Panc1 (cell line): ENCODE measurements around the gene SYNRG. TPM values are rescaled to one million over a fixed set of nuclear protein-coding genes. Genes with fewer than 3 reads are reported as not detected.
"Not testable (repeated sequence)": the region's sequence is repeated elsewhere in the genome, so short reads cannot be mapped to it uniquely, and the experiment has no call there.

Experiments used
- ATAC-seq: fragments of 200-7000 bp; cut with Tn5 transposase; 2 replicates; pipeline ENCODE4 v1.9.1; 2020; ENCODE audit warnings: mild to moderate bottlenecking, moderate library complexity
- BruUV-seq: library from RNA; stranded (reverse); fragments of 400-500 nt; replicated peaks from 2 replicates; lab custom pipeline; 2021; lab: Mats Ljungman, UMichigan
- CTCF ChIA-PET: fragments of 300-600 bp; sonication (Branson Sonifier 250); formaldehyde crosslinking; loops from one replicate; lab custom pipeline; 2022; ENCODE audit warnings: antibody characterized with exemption; lab: Charles Lee
- POLR2A ChIA-PET: fragments of 300-600 bp; sonication (Branson Sonifier 250); formaldehyde crosslinking; loops from one replicate; lab custom pipeline; 2022; ENCODE audit warnings: antibody characterized with exemption; lab: Charles Lee
- DNase-seq: peaks from one replicate; pipeline ENCODE4 v3.0.0-alpha.2; 2010; ENCODE audit warnings: low read depth, low spot score
- H3K27ac ChIP-seq: 2 replicates; pipeline ENCODE4 v1.5.1; 2011; ENCODE audit warnings: mild to moderate bottlenecking, low read length, inconsistent platforms
- H3K27me3 ChIP-seq: fragments of 200-500 bp; sonication (Bioruptor generic); 2 replicates; pipeline ENCODE4 v1.6.0; 2014; ENCODE audit warnings: low read length, inconsistent platforms; ENCODE audit not compliant: control insufficient read depth, insufficient read depth
- H3K36me3 ChIP-seq: fragments of 200-500 bp; sonication (Bioruptor generic); 2 replicates; pipeline ENCODE4 v1.5.1; 2014; ENCODE audit warnings: inconsistent platforms, mild to moderate bottlenecking, low read length, moderate library complexity; ENCODE audit not compliant: control insufficient read depth, insufficient read depth
- H3K4me1 ChIP-seq: 2 replicates; pipeline ENCODE4 v1.5.1; 2011; ENCODE audit warnings: inconsistent platforms, mild to moderate bottlenecking, low read length, moderate library complexity; ENCODE audit not compliant: control insufficient read depth, insufficient read depth
- H3K4me3 ChIP-seq, 2 experiments: 2 replicates each; pipeline ENCODE4 v1.5.1; 2011 to 2012; ENCODE audit warnings: low read depth in 2 of 2, low read length in 2 of 2, mild to moderate bottlenecking in 2 of 2, inconsistent platforms in 1 of 2, moderate library complexity in 1 of 2
- H3K9me3 ChIP-seq: fragments of 200-500 bp; sonication (Bioruptor generic); 2 replicates; pipeline ENCODE4 v1.5.1; 2014; ENCODE audit warnings: low read depth, mild to moderate bottlenecking, inconsistent platforms, low read length, moderate library complexity; ENCODE audit not compliant: control insufficient read depth, insufficient read depth
- CTCF ChIP-seq: fragments of 450-650 bp; IDR thresholded peaks from 2 replicates; pipeline ENCODE4 v1.5.1; 2017; ENCODE audit warnings: mild to moderate bottlenecking
- POLR2AphosphoS5 ChIP-seq: IDR thresholded peaks from 2 replicates; pipeline ENCODE4 v1.6.1; 2012; ENCODE audit warnings: mild to moderate bottlenecking, low read depth, low read length, moderate library complexity
- SIN3A ChIP-seq: IDR thresholded peaks from 2 replicates; pipeline ENCODE4 v1.6.1; 2012; ENCODE audit warnings: low read depth, mild to moderate bottlenecking, low read length, moderate library complexity, borderline replicate concordance; ENCODE audit not compliant: insufficient read depth
- TCF7L2 ChIP-seq: IDR thresholded peaks from 2 replicates; pipeline ENCODE4 v1.6.1; 2011; ENCODE audit warnings: mild to moderate bottlenecking, low read depth, low read length, inconsistent platforms
- in situ Hi-C: cut with HindIII; loops from 2 replicates; pipeline ENCODE4 v1.10.0; 2016; ENCODE audit warnings: low sequenced_read_pairs, low pct_unique_long_range_greater_than_20kb
- intact Hi-C: fragments of 100-400 bp; cut with micrococcal nuclease; formaldehyde crosslinking; loops from one replicate; pipeline ENCODE4 v1.10.0; 2022; ENCODE audit not compliant: unreplicated experiment
- total RNA-seq: library from RNA; stranded (reverse); gene quantifications from one replicate; pipeline ENCODE4 v1.2.1, GENCODE V29; 2021; ENCODE audit not compliant: unreplicated experiment
- TF ChIP-seq, protein P1 (sequence below), 2 experiments: IDR thresholded peaks; 2 replicates each; pipeline ENCODE4 v1.6.1; 2011 to 2012; ENCODE audit warnings: low read depth in 2 of 2, control low read depth in 1 of 2, low read length in 1 of 2, mild to moderate bottlenecking in 1 of 2, moderate library complexity in 1 of 2; ENCODE audit not compliant: insufficient read depth in 1 of 2

SYNRG gene
- total RNA-seq, 1 experiment from 2014 or later, result 30.8 TPM

- Histone ChIP-seq H3K4me3 (no peak overlapping the region), H3K27ac (no peak overlapping the region), H3K27me3 (no peaks in the 10 kb centered on the region), H3K4me1 (peaks cover 8% of the 10 kb centered on the region), H3K9me3 (no peaks in the 10 kb centered on the region), H3K36me3 (peaks cover 7% of the 10 kb centered on the region)
- CTCF ChIA-PET, result no interaction called here
- POLR2A ChIA-PET, result no interaction called here
- in situ Hi-C loops (no loop called here), intact Hi-C loops (no loop called here)
- ATAC-seq (no peak), DNase-seq (no peak)
- TF ChIP-seq CTCF, result no peak
- TF ChIP-seq, protein P1, sequence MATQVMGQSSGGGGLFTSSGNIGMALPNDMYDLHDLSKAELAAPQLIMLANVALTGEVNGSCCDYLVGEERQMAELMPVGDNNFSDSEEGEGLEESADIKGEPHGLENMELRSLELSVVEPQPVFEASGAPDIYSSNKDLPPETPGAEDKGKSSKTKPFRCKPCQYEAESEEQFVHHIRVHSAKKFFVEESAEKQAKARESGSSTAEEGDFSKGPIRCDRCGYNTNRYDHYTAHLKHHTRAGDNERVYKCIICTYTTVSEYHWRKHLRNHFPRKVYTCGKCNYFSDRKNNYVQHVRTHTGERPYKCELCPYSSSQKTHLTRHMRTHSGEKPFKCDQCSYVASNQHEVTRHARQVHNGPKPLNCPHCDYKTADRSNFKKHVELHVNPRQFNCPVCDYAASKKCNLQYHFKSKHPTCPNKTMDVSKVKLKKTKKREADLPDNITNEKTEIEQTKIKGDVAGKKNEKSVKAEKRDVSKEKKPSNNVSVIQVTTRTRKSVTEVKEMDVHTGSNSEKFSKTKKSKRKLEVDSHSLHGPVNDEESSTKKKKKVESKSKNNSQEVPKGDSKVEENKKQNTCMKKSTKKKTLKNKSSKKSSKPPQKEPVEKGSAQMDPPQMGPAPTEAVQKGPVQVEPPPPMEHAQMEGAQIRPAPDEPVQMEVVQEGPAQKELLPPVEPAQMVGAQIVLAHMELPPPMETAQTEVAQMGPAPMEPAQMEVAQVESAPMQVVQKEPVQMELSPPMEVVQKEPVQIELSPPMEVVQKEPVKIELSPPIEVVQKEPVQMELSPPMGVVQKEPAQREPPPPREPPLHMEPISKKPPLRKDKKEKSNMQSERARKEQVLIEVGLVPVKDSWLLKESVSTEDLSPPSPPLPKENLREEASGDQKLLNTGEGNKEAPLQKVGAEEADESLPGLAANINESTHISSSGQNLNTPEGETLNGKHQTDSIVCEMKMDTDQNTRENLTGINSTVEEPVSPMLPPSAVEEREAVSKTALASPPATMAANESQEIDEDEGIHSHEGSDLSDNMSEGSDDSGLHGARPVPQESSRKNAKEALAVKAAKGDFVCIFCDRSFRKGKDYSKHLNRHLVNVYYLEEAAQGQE (IDR thresholded peaks at IDR 0.05; ENCODE audit: insufficient read depth in 1 of 2, low read depth in 2 of 2, low read length in 1 of 2), result no peak
- no peak for TF ChIP-seq TCF7L2
- TF ChIP-seq POLR2AphosphoS5, result no peak
- no peak for TF ChIP-seq SIN3A
- no TSS peak for BruUV-seq
Measured at GRCh38 chr17:37637956-37638355, 28.7 kb upstream of the SYNRG start.

DNA sequence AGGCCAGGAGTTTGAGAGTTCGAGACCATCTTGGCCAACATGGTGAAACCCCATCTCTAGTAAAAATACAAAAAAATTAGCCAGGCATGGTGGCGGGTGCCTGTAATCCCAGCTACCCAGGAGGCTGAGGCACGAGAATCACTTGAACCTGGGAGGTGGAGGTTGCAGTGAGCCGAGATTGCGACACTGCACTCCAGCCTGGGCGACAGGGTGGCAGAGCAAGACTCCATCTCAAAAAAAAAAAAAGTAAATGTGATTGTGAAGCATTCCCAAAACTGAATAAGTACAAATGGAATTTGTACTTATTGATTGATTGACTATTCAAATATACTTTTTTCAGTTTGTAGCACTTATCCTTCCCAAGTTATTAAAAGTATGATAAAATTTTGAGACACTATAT, 7.2 kb upstream of the SYNRG start:
- H3K4me3 ChIP-seq, H3K27me3 ChIP-seq, in situ Hi-C loops, H3K4me1 ChIP-seq, H3K27ac ChIP-seq, ATAC-seq, intact Hi-C loops, DNase-seq, H3K9me3 ChIP-seq, BruUV-seq, CTCF ChIA-PET, POLR2A ChIA-PET: not testable (repeated sequence)
- H3K36me3 ChIP-seq, result peaks cover 10% of the 10 kb centered on the region

- Histone ChIP-seq H3K4me3 (no peak overlapping the region), H3K4me1 (no peaks in the 10 kb centered on the region; the same call in 1 of the 2 replicates), H3K27me3 (no peaks in the 10 kb centered on the region), H3K9me3 (no peaks in the 10 kb centered on the region), H3K36me3 (peaks cover 4% of the 10 kb centered on the region; the same call in 1 of the 2 replicates), H3K27ac (no peak overlapping the region)
- POLR2A ChIA-PET, result no interaction called here
- intact Hi-C loops (no loop called here), in situ Hi-C loops (no loop called here)
- no TSS peak for BruUV-seq
- DNase-seq (no peak), ATAC-seq (no peak)
- CTCF ChIA-PET, result no interaction called here
- TF ChIP-seq, protein P1 (IDR thresholded peaks at IDR 0.05; ENCODE audit: insufficient read depth in 1 of 2, low read depth in 2 of 2, low read length in 1 of 2), result no peak
- TF ChIP-seq POLR2AphosphoS5 (no peak), CTCF (no peak), SIN3A (no peak), TCF7L2 (no peak)
Measured at GRCh38 chr17:37614823-37615222, 5.6 kb upstream of the SYNRG start.
